ENCODE measurements around the gene AGR2.
A peak's percentile ranks its signal among the peaks of the same experiment; 100 is the strongest.
"Not testable (repeated sequence)": the region's sequence is repeated elsewhere in the genome, so short reads cannot be mapped to it uniquely, and the experiment has no call there.

Gene AGR2

GRCh38 chr7:16773884-16774283 is 30.9 kb downstream of the AGR2 start:
- Histone ChIP-seq H3K4me2 (ENCODE audit: low read length) (no peak overlapping the region), H3K27me3 (ENCODE audit: insufficient read depth, low read length) (no peaks in the 10 kb centered on the region), H3K36me3 (ENCODE audit: insufficient read depth, low read length) (no peaks in the 10 kb centered on the region), H4K20me1 (ENCODE audit: insufficient read depth, low read length) (no peaks in the 10 kb centered on the region), H3F3A (ENCODE audit: insufficient read depth, low read length) (no peaks in the 10 kb centered on the region), H3K9ac (ENCODE audit: low read length) (no peak overlapping the region), H3K4me3 (ENCODE audit: low read depth, low read length, poor library complexity, severe bottlenecking) (no peak overlapping the region), H3K27ac (ENCODE audit: low read depth, low read length, poor library complexity, severe bottlenecking) (peak overlapping the region; percentile 29), H3K9me3 (ENCODE audit: low read length) (no peaks in the 10 kb centered on the region), H3K4me1 (ENCODE audit: insufficient read depth, low read length, severe bottlenecking) (peaks cover 85% of the 10 kb centered on the region), H3K79me2 (ENCODE audit: insufficient read depth, low read length) (peaks cover 36% of the 10 kb centered on the region), H2AFZ (ENCODE audit: low read length) (no peak overlapping the region), H3K9me2 (ENCODE audit: low read depth, low read length) (no peaks in the 10 kb centered on the region)
- TF ChIP-seq, protein P1, sequence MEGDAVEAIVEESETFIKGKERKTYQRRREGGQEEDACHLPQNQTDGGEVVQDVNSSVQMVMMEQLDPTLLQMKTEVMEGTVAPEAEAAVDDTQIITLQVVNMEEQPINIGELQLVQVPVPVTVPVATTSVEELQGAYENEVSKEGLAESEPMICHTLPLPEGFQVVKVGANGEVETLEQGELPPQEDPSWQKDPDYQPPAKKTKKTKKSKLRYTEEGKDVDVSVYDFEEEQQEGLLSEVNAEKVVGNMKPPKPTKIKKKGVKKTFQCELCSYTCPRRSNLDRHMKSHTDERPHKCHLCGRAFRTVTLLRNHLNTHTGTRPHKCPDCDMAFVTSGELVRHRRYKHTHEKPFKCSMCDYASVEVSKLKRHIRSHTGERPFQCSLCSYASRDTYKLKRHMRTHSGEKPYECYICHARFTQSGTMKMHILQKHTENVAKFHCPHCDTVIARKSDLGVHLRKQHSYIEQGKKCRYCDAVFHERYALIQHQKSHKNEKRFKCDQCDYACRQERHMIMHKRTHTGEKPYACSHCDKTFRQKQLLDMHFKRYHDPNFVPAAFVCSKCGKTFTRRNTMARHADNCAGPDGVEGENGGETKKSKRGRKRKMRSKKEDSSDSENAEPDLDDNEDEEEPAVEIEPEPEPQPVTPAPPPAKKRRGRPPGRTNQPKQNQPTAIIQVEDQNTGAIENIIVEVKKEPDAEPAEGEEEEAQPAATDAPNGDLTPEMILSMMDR (IDR thresholded peaks at IDR 0.05; ENCODE audit: low read length) = no peak
- no peak for TF ChIP-seq EZH2 (IDR thresholded peaks at IDR 0.05; ENCODE audit: borderline replicate concordance, low read length)

- Histone ChIP-seq H3K79me2 (ENCODE audit: insufficient read depth, low read length) (peaks cover 40% of the 10 kb centered on the region), H3K36me3 (ENCODE audit: insufficient read depth, low read length) (no peaks in the 10 kb centered on the region), H3K9me2 (ENCODE audit: low read depth, low read length) (no peaks in the 10 kb centered on the region), H3K27me3 (ENCODE audit: insufficient read depth, low read length) (no peaks in the 10 kb centered on the region), H3K27ac (ENCODE audit: low read depth, low read length, poor library complexity, severe bottlenecking) (no peak overlapping the region), H3K4me2 (ENCODE audit: low read length) (no peak overlapping the region), H3F3A (ENCODE audit: insufficient read depth, low read length) (no peaks in the 10 kb centered on the region), H3K9me3 (ENCODE audit: low read length) (no peaks in the 10 kb centered on the region), H3K4me3 (ENCODE audit: low read depth, low read length, poor library complexity, severe bottlenecking) (no peak overlapping the region), H4K20me1 (ENCODE audit: insufficient read depth, low read length) (no peaks in the 10 kb centered on the region), H2AFZ (ENCODE audit: low read length) (no peak overlapping the region), H3K4me1 (ENCODE audit: insufficient read depth, low read length, severe bottlenecking) (peaks cover 84% of the 10 kb centered on the region), H3K9ac (ENCODE audit: low read length) (no peak overlapping the region)
- TF ChIP-seq, protein P1 (IDR thresholded peaks at IDR 0.05; ENCODE audit: low read length) = no peak
- TF ChIP-seq EZH2 (IDR thresholded peaks at IDR 0.05; ENCODE audit: borderline replicate concordance, low read length) = no peak
Observed at GRCh38 chr7:16773326-16773725, 31.5 kb downstream of the AGR2 start.

- Histone ChIP-seq H3K36me3 (ENCODE audit: insufficient read depth, low read length) (no peaks in the 10 kb centered on the region), H3K9me2 (ENCODE audit: low read depth, low read length) (no peaks in the 10 kb centered on the region), H3F3A (ENCODE audit: insufficient read depth, low read length) (no peaks in the 10 kb centered on the region), H3K79me2 (ENCODE audit: insufficient read depth, low read length) (peaks cover 50% of the 10 kb centered on the region), H3K4me2 (ENCODE audit: low read length) (peak overlapping the region; percentile 55), H2AFZ (ENCODE audit: low read length) (no peak overlapping the region), H3K9me3 (ENCODE audit: low read length) (no peaks in the 10 kb centered on the region), H3K4me3 (ENCODE audit: low read depth, low read length, poor library complexity, severe bottlenecking) (peak overlapping the region; percentile 30), H3K4me1 (ENCODE audit: insufficient read depth, low read length, severe bottlenecking) (peaks cover 75% of the 10 kb centered on the region), H3K27me3 (ENCODE audit: insufficient read depth, low read length) (no peaks in the 10 kb centered on the region), H3K9ac (ENCODE audit: low read length) (no peak overlapping the region; the same call in 1 of the 2 replicates), H4K20me1 (ENCODE audit: insufficient read depth, low read length) (no peaks in the 10 kb centered on the region), H3K27ac (ENCODE audit: low read depth, low read length, poor library complexity, severe bottlenecking) (peak overlapping the region; percentile 44)
- TF ChIP-seq EZH2 (IDR thresholded peaks at IDR 0.05; ENCODE audit: borderline replicate concordance, low read length) = no peak
- TF ChIP-seq, protein P1 (IDR thresholded peaks at IDR 0.05; ENCODE audit: low read length) = no peak
Observed at GRCh38 chr7:16770657-16771329, 34.0 kb downstream of the AGR2 start.

DNA sequence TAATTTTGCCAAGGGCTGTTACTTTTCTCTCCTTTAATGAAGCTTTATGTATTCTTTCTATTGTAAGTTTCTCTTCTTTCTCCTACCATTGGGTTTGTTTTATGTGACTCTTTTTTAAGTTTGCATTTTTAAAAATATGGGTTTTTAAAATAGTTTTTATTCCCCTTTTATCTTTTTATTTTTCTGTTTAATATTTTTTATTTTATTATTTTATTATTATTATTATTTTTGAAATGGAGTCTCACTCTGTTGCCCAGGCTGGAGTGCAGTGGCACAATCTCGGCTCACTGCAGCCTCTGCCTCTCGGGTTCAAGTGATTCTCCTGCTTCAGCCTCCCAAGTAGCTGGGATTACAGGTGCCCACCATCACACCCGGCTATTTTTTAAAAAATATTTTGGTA is 34.8 kb downstream of the AGR2 start:
- not testable (repeated sequence) for H3K4me3 ChIP-seq (ENCODE audit: low read depth, low read length, poor library complexity, severe bottlenecking); H3K27ac ChIP-seq (ENCODE audit: low read depth, low read length, poor library complexity, severe bottlenecking); H3F3A ChIP-seq (ENCODE audit: insufficient read depth, low read length); H4K20me1 ChIP-seq (ENCODE audit: insufficient read depth, low read length); H3K9me3 ChIP-seq (ENCODE audit: low read length); H3K9ac ChIP-seq (ENCODE audit: low read length); H3K9me2 ChIP-seq (ENCODE audit: low read depth, low read length); H3K27me3 ChIP-seq (ENCODE audit: insufficient read depth, low read length); H2AFZ ChIP-seq (ENCODE audit: low read length); H3K36me3 ChIP-seq (ENCODE audit: insufficient read depth, low read length)
- Histone ChIP-seq H3K79me2 (ENCODE audit: insufficient read depth, low read length) (peaks cover 47% of the 10 kb centered on the region), H3K4me2 (ENCODE audit: low read length) (peak overlapping the region; percentile 55; the same call in 1 of the 2 replicates), H3K4me1 (ENCODE audit: insufficient read depth, low read length, severe bottlenecking) (peaks cover 76% of the 10 kb centered on the region)
